Skin of body (tissue), 2 donors: ENCODE results near the gene FAR1. TPM values are rescaled to one million over a fixed set of nuclear protein-coding genes. Genes with fewer than 3 reads are reported as not detected.

Experiments
- DNase-seq: peaks from one replicate; lab custom pipeline; 2025; lab: John Stamatoyannopoulos, UW
- total RNA-seq: library from RNA; depleted of rRNA; stranded (reverse); fragments of >200 nt; gene quantifications from one replicate; pipeline ENCODE4 v1.2.3, GENCODE V29; 2014

FAR1 gene
- total RNA-seq, 1 donor from 2014 or later, result 53.5 TPM

- no peak for DNase-seq
Observed at GRCh38 chr11:13669544-13670488, 1.3 kb downstream of the FAR1 start.

GRCh38 chr11:13672576-13673210 is 4.2 kb downstream of the FAR1 start:
- no peak for DNase-seq

GRCh38 chr11:13674799-13675509 is 6.5 kb downstream of the FAR1 start:
- DNase-seq, result no peak

GRCh38 chr11:13676576-13676975 is 8.1 kb downstream of the FAR1 start:
- no peak for DNase-seq

GRCh38 chr11:13679768-13680167 is 11.3 kb downstream of the FAR1 start:
- DNase-seq, result no peak

GRCh38 chr11:13680501-13681264 is 12.2 kb downstream of the FAR1 start:
- no peak for DNase-seq

GRCh38 chr11:13681446-13681845 is 13.0 kb downstream of the FAR1 start:
- DNase-seq, result no peak

- no peak for DNase-seq
Observed at GRCh38 chr11:13682212-13682611, 13.7 kb downstream of the FAR1 start.

GRCh38 chr11:13685461-13686108 is 17.1 kb downstream of the FAR1 start:
- DNase-seq, result no peak

- no peak for DNase-seq
Observed at GRCh38 chr11:13686776-13687175, 18.3 kb downstream of the FAR1 start.

GRCh38 chr11:13687271-13687670 is 18.8 kb downstream of the FAR1 start:
- DNase-seq, result no peak

- DNase-seq, result no peak
Observed at GRCh38 chr11:13691286-13691899, 22.9 kb downstream of the FAR1 start.

GRCh38 chr11:13692172-13692571 is 23.7 kb downstream of the FAR1 start:
- no peak for DNase-seq

GRCh38 chr11:13694115-13694514 is 25.6 kb downstream of the FAR1 start:
- no peak for DNase-seq

GRCh38 chr11:13695886-13696285 is 27.4 kb downstream of the FAR1 start:
- DNase-seq, result no peak

- no peak for DNase-seq
Observed at GRCh38 chr11:13697710-13698109, 29.2 kb downstream of the FAR1 start.

GRCh38 chr11:13698132-13698531 is 29.7 kb downstream of the FAR1 start:
- DNase-seq, result no peak

- DNase-seq, result no peak
Observed at GRCh38 chr11:13699041-13699440, 30.6 kb downstream of the FAR1 start.

GRCh38 chr11:13699870-13700269 is 31.4 kb downstream of the FAR1 start:
- DNase-seq, result no peak

GRCh38 chr11:13701506-13701905 is 33.0 kb downstream of the FAR1 start:
- DNase-seq, result no peak
